Type B pancreatic cell (in vitro differentiated cells): ENCODE measurements around the gene RANBP3L. TPM values are rescaled to one million over a fixed set of nuclear protein-coding genes. Genes with fewer than 3 reads are reported as not detected.

ENCODE experiments used
- DNase-seq: peaks from one replicate; pipeline ENCODE4 v3.0.0; 2021; ENCODE audit warnings: mixed read lengths; ENCODE audit not compliant: unreplicated experiment; ENCODE audit errors: extremely low spot score
- H3K27ac Mint-ChIP-seq: 2 replicates; pipeline ENCODE4 v1.8.0; 2021; ENCODE audit warnings: mild to moderate bottlenecking, mixed read lengths
- H3K27me3 Mint-ChIP-seq: 2 replicates; pipeline ENCODE4 v1.8.0; 2021; ENCODE audit warnings: mixed read lengths
- H3K36me3 Mint-ChIP-seq: 2 replicates; pipeline ENCODE4 v1.8.0; 2021; ENCODE audit warnings: mixed read lengths
- H3K4me1 Mint-ChIP-seq: one replicate; pipeline ENCODE4 v1.8.0; 2021; ENCODE audit warnings: mixed read lengths; ENCODE audit not compliant: unreplicated experiment
- H3K4me3 Mint-ChIP-seq: 2 replicates; pipeline ENCODE4 v1.8.0; 2021; ENCODE audit warnings: mild to moderate bottlenecking, mixed read lengths
- H3K9me3 Mint-ChIP-seq: 2 replicates; pipeline ENCODE4 v1.8.0; 2021; ENCODE audit warnings: mixed read lengths
- total RNA-seq: library from RNA; stranded (reverse); gene quantifications from 2 replicates; pipeline ENCODE4 v1.2.1, GENCODE V29; 2021; ENCODE audit warnings: low replicate concordance
- TF ChIP-seq, protein P1 (sequence below): fragments of 200-600 bp; sonication (generic); conservative IDR thresholded peaks from 2 replicates; pipeline ENCODE4 v1.5.0; 2021; ENCODE audit warnings: antibody characterized with exemption, mild to moderate bottlenecking

Gene RANBP3L
- total RNA-seq, 1 donor from 2014 or later = 0.53 TPM

DNA sequence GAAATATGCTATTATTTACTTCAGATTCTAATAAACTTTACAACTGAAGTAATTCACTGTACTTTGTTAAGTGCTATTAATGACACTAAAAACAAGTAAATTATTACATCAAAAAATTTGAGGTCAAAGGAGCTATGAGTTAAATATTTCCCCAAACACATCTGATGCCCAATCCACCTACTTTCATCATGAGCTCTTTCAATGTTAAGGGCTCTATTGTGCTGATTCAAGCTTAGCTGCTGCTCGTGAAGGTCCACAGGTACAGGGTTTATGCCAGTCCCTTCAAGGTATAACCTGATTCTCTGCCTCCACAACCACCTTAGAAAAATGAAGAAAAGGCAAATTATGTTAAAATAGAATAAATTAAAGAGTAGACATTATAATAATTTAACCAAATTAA, 84.1 kb downstream of the RANBP3L start:
- Mint-ChIP-seq H3K4me3 (no peak overlapping the region), H3K36me3 (peaks cover 20% of the 10 kb centered on the region), H3K4me1 (no peaks in the 10 kb centered on the region), H3K27me3 (no peaks in the 10 kb centered on the region), H3K27ac (no peak overlapping the region), H3K9me3 (no peaks in the 10 kb centered on the region)
- DNase-seq = no peak
- TF ChIP-seq, protein P1, sequence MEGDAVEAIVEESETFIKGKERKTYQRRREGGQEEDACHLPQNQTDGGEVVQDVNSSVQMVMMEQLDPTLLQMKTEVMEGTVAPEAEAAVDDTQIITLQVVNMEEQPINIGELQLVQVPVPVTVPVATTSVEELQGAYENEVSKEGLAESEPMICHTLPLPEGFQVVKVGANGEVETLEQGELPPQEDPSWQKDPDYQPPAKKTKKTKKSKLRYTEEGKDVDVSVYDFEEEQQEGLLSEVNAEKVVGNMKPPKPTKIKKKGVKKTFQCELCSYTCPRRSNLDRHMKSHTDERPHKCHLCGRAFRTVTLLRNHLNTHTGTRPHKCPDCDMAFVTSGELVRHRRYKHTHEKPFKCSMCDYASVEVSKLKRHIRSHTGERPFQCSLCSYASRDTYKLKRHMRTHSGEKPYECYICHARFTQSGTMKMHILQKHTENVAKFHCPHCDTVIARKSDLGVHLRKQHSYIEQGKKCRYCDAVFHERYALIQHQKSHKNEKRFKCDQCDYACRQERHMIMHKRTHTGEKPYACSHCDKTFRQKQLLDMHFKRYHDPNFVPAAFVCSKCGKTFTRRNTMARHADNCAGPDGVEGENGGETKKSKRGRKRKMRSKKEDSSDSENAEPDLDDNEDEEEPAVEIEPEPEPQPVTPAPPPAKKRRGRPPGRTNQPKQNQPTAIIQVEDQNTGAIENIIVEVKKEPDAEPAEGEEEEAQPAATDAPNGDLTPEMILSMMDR = no peak

DNA sequence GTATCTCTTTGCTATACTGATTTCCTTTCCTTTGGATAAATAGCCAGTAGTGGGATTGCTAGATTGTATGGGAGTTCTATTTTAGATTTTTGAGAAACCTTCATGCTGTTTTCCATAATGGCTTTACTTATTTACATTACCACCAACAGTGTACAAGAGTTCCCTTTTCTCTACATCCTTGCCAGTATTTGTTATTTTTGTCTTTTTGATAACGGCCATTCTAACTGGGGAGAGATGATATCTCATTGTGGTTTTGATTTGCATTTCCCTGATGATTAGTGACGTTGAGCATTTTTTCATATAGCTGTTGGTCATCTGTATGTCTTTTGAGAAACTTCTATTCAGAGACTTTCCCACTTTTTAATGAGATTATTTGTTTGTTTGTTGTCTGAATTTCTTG, 85.8 kb downstream of the RANBP3L start:
- H3K27ac Mint-ChIP-seq = no peak overlapping the region
- H3K4me3 Mint-ChIP-seq = no peak overlapping the region
- H3K27me3 Mint-ChIP-seq = no peaks in the 10 kb centered on the region
- H3K9me3 Mint-ChIP-seq = no peaks in the 10 kb centered on the region
- no peaks in the 10 kb centered on the region for H3K4me1 Mint-ChIP-seq
- TF ChIP-seq, protein P1 = no peak
- no peak for DNase-seq
- H3K36me3 Mint-ChIP-seq = peaks cover 21% of the 10 kb centered on the region

DNA sequence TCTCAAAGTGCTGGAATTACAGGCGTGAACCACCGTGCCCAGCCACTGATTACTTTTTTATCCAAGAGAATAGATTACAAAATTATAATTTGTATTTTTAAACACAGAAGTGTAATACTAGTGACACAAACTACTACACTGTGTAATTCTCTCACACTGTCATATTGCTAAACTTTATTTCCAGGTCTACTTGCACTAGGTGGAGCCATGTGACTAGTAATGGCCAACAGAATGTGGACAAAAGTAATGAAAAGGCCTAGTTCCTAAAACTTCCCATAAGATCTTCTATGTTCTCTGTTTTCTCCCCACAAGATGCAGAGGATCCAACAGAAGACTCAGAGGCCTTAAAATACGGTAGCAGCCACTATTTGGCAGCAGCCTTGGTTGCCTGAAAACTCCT, 87.3 kb downstream of the RANBP3L start:
- H3K4me1 Mint-ChIP-seq = no peaks in the 10 kb centered on the region
- no peak for DNase-seq
- no peak overlapping the region for H3K27ac Mint-ChIP-seq
- H3K9me3 Mint-ChIP-seq = no peaks in the 10 kb centered on the region
- H3K36me3 Mint-ChIP-seq = peaks cover 21% of the 10 kb centered on the region
- no peaks in the 10 kb centered on the region for H3K27me3 Mint-ChIP-seq
- TF ChIP-seq, protein P1 = peak; percentile 37
- H3K4me3 Mint-ChIP-seq = no peak overlapping the region

DNA sequence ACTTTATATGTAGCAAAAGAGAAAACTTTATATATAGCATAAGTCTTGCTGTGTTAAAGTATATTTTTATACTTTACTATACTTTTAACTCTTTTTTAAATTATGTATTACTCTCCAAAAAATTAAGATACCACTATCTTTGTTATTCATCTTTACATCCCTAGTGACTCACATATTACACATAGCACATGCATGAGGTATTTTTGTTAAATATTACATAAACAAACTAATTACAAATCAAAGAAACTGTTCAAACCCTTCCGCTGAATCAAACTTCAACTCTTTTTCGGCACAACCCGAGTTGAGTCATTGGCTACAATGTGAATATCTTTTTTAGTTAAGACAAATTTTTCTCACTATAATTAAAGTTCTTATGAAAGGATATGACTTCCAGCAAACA, 92.0 kb downstream of the RANBP3L start:
- no peaks in the 10 kb centered on the region for H3K9me3 Mint-ChIP-seq
- H3K27ac Mint-ChIP-seq = no peak overlapping the region
- TF ChIP-seq, protein P1 = no peak
- H3K27me3 Mint-ChIP-seq = no peaks in the 10 kb centered on the region
- H3K4me1 Mint-ChIP-seq = no peaks in the 10 kb centered on the region
- DNase-seq = no peak
- no peak overlapping the region for H3K4me3 Mint-ChIP-seq
- peaks cover 24% of the 10 kb centered on the region for H3K36me3 Mint-ChIP-seq

DNA sequence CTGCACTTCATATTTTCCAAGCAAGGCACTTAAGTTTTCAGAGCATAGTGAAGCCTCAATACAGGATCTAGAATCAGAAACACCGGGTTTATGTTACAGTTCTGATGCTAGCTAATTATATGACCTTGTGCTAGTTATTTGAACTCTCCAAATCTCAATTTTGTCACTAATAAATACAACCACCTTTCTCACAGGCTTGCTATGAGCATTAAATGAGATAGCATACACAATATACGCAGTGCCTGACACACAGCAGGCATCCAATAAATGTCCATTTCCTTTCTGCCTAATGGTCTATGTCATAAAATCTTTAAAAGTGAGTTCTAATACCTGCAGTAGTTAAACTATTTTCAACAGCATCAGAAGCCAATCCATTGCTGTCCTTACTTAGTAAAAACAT, 92.9 kb downstream of the RANBP3L start:
- no peak overlapping the region for H3K27ac Mint-ChIP-seq
- no peaks in the 10 kb centered on the region for H3K4me1 Mint-ChIP-seq
- H3K36me3 Mint-ChIP-seq = peaks cover 22% of the 10 kb centered on the region
- DNase-seq = no peak
- TF ChIP-seq, protein P1 = no peak
- no peak overlapping the region for H3K4me3 Mint-ChIP-seq
- no peaks in the 10 kb centered on the region for H3K9me3 Mint-ChIP-seq
- H3K27me3 Mint-ChIP-seq = no peaks in the 10 kb centered on the region

DNA sequence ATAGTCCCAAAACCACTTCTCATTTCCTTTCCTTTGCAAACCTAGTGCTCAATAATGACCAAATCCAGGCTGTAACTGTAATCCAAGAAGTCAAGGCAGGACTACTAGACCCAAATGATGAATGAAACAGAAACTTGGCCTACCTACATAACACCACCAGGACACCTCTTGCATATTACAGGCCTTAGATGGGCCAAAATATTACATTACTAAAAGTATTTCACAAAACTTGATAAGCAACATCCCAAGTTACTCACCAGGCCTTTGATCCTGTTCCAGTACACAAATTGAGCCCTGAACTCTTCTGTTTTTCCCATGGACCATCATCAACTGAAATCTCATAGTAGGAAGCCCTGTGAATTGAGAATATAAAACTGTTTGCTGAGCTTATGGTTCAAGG, 94.8 kb downstream of the RANBP3L start:
- Mint-ChIP-seq H3K4me1 (no peaks in the 10 kb centered on the region), H3K36me3 (peaks cover 23% of the 10 kb centered on the region), H3K9me3 (no peaks in the 10 kb centered on the region), H3K27ac (no peak overlapping the region), H3K27me3 (no peaks in the 10 kb centered on the region), H3K4me3 (no peak overlapping the region)
- DNase-seq = no peak
- TF ChIP-seq, protein P1 = no peak
